22Rv1 (cell line): ENCODE data around the gene DTX1.

Source experiments
- ZFX ChIP-seq: fragments of 450-650 bp; IDR thresholded peaks from 2 replicates; pipeline ENCODE4 v1.6.1; 2017; ENCODE audit warnings: antibody characterized with exemption, borderline replicate concordance
- TF ChIP-seq, protein P1 (sequence below): fragments of 450-650 bp; IDR thresholded peaks from 2 replicates; pipeline ENCODE4 v1.5.1; 2017; ENCODE audit warnings: mild to moderate bottlenecking

DNA sequence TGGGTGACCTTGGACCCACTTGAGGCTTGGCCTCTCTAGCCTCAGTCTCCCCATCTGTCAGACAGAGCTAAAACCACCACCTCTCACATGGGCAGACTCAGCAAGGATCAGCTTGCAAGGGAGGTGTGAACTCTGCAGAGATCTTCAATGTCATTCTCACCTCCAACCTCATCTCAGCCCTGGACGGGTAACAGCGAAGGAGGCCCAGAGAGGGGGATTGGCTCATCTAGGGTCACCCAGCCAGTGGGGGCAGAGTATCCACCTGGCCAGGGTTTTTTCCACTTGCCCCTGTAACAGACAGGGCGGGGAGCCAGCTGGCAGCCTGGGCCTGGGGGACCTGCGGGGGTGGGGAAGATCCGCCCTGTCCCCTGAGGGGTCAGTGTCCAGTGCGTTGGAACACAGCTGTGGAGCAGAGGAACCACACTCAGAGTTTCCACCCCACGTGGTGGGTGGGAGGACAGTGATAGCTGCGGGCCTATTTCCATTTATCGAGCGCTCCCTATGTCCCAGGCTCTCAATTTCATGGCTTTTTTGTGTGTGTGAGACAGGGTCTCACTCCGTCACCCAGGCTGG, 27.4 kb downstream of the DTX1 start:
- TF ChIP-seq, protein P1, sequence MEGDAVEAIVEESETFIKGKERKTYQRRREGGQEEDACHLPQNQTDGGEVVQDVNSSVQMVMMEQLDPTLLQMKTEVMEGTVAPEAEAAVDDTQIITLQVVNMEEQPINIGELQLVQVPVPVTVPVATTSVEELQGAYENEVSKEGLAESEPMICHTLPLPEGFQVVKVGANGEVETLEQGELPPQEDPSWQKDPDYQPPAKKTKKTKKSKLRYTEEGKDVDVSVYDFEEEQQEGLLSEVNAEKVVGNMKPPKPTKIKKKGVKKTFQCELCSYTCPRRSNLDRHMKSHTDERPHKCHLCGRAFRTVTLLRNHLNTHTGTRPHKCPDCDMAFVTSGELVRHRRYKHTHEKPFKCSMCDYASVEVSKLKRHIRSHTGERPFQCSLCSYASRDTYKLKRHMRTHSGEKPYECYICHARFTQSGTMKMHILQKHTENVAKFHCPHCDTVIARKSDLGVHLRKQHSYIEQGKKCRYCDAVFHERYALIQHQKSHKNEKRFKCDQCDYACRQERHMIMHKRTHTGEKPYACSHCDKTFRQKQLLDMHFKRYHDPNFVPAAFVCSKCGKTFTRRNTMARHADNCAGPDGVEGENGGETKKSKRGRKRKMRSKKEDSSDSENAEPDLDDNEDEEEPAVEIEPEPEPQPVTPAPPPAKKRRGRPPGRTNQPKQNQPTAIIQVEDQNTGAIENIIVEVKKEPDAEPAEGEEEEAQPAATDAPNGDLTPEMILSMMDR, result no peak
- no peak for TF ChIP-seq ZFX
